WI38 (cell line): Measurements from ENCODE around the gene CACNG6.
A peak's percentile ranks its signal among the peaks of the same experiment; 100 is the strongest.
"Not testable (repeated sequence)": the region's sequence is repeated elsewhere in the genome, so short reads cannot be mapped to it uniquely, and the experiment has no call there.

ENCODE experiments used
- H3K4me3 ChIP-seq: 2 replicates; pipeline ENCODE4 v1.5.1; 2011; ENCODE audit warnings: low read depth, mild to moderate bottlenecking, control low read depth, low read length
- CTCF ChIP-seq: IDR thresholded peaks from 2 replicates; pipeline ENCODE4 v1.5.1; 2012; ENCODE audit warnings: low read depth, mild to moderate bottlenecking, control low read depth, low read length

CACNG6 gene

GRCh38 chr19:54029301-54029700 is 37.9 kb downstream of the CACNG6 start:
- TF ChIP-seq CTCF, result no peak
- H3K4me3 ChIP-seq, result no peak overlapping the region

GRCh38 chr19:54029930-54030490 is 38.6 kb downstream of the CACNG6 start:
- peak; percentile 66; the same call in 1 of the 2 replicates for TF ChIP-seq CTCF
- no peak overlapping the region for H3K4me3 ChIP-seq

GRCh38 chr19:54030895-54031586 is 39.6 kb downstream of the CACNG6 start:
- 0 out of 2 replicates have a peak overlapping the region, but pooled peaks have one; percentile 0 for H3K4me3 ChIP-seq

GRCh38 chr19:54035215-54036178 is 44.1 kb downstream of the CACNG6 start:
- no peak for TF ChIP-seq CTCF
- no peak overlapping the region for H3K4me3 ChIP-seq

More at GRCh38 chr19:54030895-54031586, 39.6 kb downstream of the CACNG6 start:
- peak; percentile 33 for TF ChIP-seq CTCF

- H3K4me3 ChIP-seq, result not testable (repeated sequence)
Observed at GRCh38 chr19:54036542-54036941, 45.1 kb downstream of the CACNG6 start.

- no peak overlapping the region for H3K4me3 ChIP-seq
- TF ChIP-seq CTCF, result no peak
Observed at GRCh38 chr19:54040003-54040402, 48.6 kb downstream of the CACNG6 start.

GRCh38 chr19:54041969-54042606 is 50.7 kb downstream of the CACNG6 start:
- no peak for TF ChIP-seq CTCF

More at GRCh38 chr19:54041969-54042606, 50.7 kb downstream of the CACNG6 start:
- H3K4me3 ChIP-seq, result no peak overlapping the region
